ENCODE data around the gene ARHGAP15.

GRCh38 chr2:143117225-143117624 is 12.0 kb upstream of the ARHGAP15 start:
- TF ChIP-seq POLR2A (IDR thresholded peaks at IDR 0.05; ENCODE audit: low read length) (no peak), GATA1 (IDR thresholded peaks at IDR 0.05; ENCODE audit: low read depth, low read length) (no peak)

Measured in erythroblast (primary cell).